G401.6 (cell line): Measurements from ENCODE around the gene HIVEP2.
"Not testable (repeated sequence)": the region's sequence is repeated elsewhere in the genome, so short reads cannot be mapped to it uniquely, and the experiment has no call there.

ENCODE experiments used
- FAIRE-seq: peaks from 2 replicates; lab custom pipeline; 2012; peaks lifted over from hg19 to GRCh38; lab: Jason Lieb, UNC

Gene HIVEP2, protein sequence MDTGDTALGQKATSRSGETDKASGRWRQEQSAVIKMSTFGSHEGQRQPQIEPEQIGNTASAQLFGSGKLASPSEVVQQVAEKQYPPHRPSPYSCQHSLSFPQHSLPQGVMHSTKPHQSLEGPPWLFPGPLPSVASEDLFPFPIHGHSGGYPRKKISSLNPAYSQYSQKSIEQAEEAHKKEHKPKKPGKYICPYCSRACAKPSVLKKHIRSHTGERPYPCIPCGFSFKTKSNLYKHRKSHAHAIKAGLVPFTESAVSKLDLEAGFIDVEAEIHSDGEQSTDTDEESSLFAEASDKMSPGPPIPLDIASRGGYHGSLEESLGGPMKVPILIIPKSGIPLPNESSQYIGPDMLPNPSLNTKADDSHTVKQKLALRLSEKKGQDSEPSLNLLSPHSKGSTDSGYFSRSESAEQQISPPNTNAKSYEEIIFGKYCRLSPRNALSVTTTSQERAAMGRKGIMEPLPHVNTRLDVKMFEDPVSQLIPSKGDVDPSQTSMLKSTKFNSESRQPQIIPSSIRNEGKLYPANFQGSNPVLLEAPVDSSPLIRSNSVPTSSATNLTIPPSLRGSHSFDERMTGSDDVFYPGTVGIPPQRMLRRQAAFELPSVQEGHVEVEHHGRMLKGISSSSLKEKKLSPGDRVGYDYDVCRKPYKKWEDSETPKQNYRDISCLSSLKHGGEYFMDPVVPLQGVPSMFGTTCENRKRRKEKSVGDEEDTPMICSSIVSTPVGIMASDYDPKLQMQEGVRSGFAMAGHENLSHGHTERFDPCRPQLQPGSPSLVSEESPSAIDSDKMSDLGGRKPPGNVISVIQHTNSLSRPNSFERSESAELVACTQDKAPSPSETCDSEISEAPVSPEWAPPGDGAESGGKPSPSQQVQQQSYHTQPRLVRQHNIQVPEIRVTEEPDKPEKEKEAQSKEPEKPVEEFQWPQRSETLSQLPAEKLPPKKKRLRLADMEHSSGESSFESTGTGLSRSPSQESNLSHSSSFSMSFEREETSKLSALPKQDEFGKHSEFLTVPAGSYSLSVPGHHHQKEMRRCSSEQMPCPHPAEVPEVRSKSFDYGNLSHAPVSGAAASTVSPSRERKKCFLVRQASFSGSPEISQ (N-terminal part only)

DNA sequence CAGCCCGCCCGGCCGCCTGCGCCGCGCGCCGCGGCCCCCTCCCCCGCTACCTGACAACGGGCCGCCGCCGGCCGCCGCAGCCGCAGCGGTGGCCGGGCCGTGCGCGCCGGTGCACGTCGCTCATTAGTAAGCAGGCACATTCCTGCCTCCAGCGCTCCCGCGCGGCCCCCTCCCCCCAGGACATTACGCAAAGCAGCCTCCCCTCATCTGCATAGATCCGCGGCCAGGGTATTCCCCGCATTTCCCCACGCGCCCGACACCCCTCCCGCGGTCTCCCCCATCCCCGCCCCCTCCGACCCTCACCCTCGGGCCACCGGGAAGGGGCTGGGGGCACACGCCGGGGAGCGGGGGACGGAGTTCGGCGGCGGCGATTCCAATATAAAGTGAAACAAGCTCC is at the start of gene HIVEP2:
HIVEP2 (minus strand) TSS at position 128 of the 397 bp plus-strand sequence. CDS start 170,438 bp downstream, outside the sequence.
- no peak for FAIRE-seq

DNA sequence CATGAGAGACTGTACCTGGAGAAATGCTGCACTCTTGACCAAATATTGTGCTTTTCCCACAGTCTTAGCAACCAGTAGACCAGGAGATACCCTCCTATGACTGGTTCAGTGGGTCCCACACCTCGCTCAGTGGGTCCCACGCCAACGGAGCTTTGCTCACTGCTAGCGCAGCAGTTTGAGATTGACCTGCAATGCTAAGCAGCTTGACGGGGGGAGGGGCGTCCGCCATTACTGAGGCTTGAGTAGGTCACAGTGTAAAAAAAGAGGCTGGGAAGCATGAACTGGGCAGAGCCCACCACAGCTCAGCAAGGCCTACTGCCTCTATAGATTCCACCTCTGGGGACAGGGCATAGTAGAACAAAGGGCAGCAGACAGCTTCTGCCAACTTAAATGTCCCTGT is 49.0 kb upstream of the HIVEP2 start:
- FAIRE-seq, result no peak

GRCh38 chr6:142987490-142987889 is 42.5 kb upstream of the HIVEP2 start:
- FAIRE-seq, result no peak

- FAIRE-seq, result no peak
These were observed 40.3 kb upstream of the HIVEP2 start for GRCh38 chr6:142985281-142985680.

DNA sequence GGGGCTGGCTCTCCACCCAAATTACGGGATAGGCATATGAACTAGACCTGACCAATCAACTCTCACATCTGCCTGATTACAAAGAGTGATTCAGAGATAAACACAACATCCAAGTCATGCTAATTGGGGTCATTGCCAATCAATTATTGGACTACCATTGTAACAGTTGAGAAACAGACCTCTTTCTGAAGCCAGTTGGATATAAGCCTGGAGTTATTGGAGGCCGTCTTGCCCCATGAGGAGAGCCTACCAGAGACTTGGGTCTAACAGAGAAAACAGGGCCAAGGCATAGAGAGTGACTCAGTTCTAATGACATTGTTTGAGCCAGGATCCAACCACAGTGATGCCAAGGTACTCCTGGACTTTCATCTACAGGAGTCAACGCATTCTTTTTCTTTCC is 39.4 kb upstream of the HIVEP2 start:
- FAIRE-seq, result no peak

GRCh38 chr6:142975365-142975764 is 30.4 kb upstream of the HIVEP2 start:
- FAIRE-seq, result no peak

GRCh38 chr6:142970941-142971340 is 26.0 kb upstream of the HIVEP2 start:
- not testable (repeated sequence) for FAIRE-seq

GRCh38 chr6:142968601-142969000 is 23.6 kb upstream of the HIVEP2 start:
- no peak for FAIRE-seq

GRCh38 chr6:142966294-142966693 is 21.3 kb upstream of the HIVEP2 start:
- FAIRE-seq, result no peak

- FAIRE-seq, result no peak
These were observed 20.2 kb upstream of the HIVEP2 start for GRCh38 chr6:142965164-142965563.

GRCh38 chr6:142960098-142960497 is 15.1 kb upstream of the HIVEP2 start:
- FAIRE-seq, result no peak

DNA sequence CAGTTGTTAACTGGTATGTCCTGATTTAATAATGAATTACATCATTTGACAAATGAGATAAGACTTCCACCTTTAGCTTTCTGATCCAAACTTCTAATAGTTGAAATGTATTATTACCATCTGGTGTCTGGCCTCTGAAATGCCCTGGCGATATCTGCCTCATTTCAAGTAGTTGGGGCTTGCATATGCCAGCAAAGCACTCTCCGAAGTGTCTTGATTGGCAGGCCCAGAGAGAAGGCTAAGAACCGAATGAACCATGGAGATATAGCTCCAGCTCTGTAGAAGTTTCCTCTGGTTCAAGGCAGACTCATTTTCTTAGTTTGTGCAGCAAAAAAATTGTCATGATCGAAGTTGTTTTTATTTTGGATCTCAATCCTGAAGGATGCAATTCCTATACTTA is 13.4 kb upstream of the HIVEP2 start:
- no peak for FAIRE-seq

- no peak for FAIRE-seq
These were observed 11.8 kb upstream of the HIVEP2 start for GRCh38 chr6:142956726-142957125.

DNA sequence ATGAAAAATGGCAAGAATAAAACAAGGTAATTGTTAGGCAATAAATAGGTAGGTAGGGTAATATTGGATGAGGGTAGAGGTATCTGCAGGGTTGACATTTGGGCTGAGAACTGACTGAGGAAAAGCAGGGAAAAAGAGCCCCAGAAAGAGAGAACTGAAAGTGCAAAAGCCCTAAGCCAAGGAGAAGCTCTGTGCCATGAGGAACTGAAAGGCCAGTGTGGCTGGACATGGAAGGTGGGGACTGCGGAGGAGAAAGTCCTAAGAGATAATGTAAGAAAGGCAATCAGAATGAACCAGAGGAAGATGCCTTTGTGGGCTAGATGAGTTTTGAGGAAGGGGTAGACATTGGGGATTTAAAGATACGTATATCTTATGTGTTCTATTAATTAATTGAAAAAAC is 9.9 kb upstream of the HIVEP2 start:
- no peak for FAIRE-seq

- no peak for FAIRE-seq
These were observed 8.6 kb upstream of the HIVEP2 start for GRCh38 chr6:142953373-142954273.

- FAIRE-seq, result no peak
These were observed 7.6 kb upstream of the HIVEP2 start for GRCh38 chr6:142952614-142953013.

DNA sequence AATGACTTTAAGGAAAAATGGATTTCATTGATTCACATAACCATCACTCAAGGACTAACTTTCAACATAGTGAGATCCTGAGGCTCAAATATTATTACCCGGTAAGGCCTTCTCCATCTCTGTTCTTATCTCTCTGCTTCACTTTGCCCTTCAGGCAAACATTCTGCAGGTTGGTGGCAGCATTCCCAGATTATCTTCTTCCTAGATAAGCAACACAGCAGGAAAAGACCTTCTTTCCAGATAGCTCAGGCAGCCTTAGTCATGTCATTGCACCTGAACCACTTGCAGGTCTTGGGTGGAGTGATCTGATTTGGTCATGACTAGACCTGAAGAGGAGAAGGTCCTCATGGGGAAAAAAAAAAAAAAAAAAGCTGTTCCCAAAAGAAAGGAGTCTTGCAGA is 5.3 kb upstream of the HIVEP2 start:
- FAIRE-seq, result no peak

GRCh38 chr6:142947714-142948480 is 2.9 kb upstream of the HIVEP2 start:
- FAIRE-seq, result peak; percentile 51

DNA sequence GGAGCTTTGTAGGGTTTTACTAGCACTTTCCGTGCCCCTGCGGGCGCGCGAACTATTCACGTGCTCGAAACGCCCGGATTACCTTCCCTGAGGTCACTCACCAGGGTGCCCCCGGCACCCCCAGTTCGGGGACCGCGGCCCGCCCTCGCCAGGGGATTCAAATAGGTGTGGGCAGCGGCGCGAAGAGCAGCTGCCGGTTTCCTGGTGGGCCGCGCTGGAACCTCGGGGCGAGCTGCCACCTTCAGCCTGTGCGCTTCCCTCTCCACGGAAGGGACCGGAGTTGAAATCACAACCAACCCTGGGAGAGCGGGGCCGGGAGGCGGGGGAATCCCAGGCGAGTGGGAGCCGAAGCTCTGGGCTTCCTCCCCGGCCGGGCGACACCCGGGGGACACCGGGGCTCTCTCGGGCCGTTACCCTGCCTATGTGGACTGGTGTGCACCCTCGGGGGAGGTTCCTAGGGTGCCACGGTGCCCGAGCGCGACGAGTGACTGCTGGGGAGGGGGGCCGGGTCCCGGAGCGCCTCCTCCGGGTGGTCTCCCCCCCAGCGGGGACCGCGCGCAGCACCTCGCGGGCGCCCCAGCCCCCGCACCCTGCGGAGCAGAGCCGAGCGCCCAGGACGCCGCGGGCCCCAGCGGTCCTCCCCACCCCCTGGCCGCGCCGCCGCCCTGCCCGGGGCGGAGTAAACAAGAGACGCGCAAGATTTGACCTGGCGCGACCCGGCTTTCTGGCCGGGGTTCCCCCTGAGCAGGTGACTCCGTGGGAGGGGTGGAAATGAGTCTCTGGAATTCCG is 2.1 kb upstream of the HIVEP2 start:
- no peak for FAIRE-seq
